ENCODE measurements around the gene INHBE.

Gene INHBE

DNA sequence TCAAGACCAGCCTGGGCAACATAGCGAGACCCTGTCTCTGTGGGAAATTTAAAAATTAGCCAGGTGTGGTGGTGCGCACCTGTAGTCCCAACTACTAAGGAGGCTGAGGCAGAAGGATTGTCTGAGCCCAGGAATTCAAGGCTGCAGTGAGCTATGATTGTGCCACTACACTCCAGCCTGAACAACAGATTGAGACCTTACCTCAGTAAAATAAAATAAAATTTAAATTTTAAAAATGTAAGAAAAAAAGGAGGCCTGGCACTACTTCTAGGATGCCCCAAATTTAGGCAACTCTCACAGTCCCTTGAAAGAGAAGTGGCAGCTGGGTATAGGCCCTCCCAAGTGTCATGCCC, 918 bp upstream of the INHBE start:
- Histone ChIP-seq H3K27me3 (ENCODE audit: insufficient read depth, low read depth) (no peaks in the 10 kb centered on the region), H4K20me1 (ENCODE audit: insufficient read depth) (no peaks in the 10 kb centered on the region), H3K9ac (peak overlapping the region; percentile 61; the same call in 1 of the 2 replicates), H3K4me3 (IDR thresholded peaks at IDR 0.05; ENCODE audit: insufficient read depth, low read depth, low read length) (no peak overlapping the region), H3K4me1 (ENCODE audit: low read depth, poor library complexity, severe bottlenecking) (peaks cover 64% of the 10 kb centered on the region), H2AFZ (ENCODE audit: low read depth) (peak overlapping the region; percentile 83), H3K27ac (peak overlapping the region; percentile 51), H3K79me2 (ENCODE audit: insufficient read depth, low read depth) (no peaks in the 10 kb centered on the region), H3K4me2 (peak overlapping the region; percentile 98), H3K36me3 (ENCODE audit: insufficient read depth) (no peaks in the 10 kb centered on the region)
- TF ChIP-seq, protein P1, sequence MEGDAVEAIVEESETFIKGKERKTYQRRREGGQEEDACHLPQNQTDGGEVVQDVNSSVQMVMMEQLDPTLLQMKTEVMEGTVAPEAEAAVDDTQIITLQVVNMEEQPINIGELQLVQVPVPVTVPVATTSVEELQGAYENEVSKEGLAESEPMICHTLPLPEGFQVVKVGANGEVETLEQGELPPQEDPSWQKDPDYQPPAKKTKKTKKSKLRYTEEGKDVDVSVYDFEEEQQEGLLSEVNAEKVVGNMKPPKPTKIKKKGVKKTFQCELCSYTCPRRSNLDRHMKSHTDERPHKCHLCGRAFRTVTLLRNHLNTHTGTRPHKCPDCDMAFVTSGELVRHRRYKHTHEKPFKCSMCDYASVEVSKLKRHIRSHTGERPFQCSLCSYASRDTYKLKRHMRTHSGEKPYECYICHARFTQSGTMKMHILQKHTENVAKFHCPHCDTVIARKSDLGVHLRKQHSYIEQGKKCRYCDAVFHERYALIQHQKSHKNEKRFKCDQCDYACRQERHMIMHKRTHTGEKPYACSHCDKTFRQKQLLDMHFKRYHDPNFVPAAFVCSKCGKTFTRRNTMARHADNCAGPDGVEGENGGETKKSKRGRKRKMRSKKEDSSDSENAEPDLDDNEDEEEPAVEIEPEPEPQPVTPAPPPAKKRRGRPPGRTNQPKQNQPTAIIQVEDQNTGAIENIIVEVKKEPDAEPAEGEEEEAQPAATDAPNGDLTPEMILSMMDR (conservative IDR thresholded peaks at IDR 0.05; ENCODE audit: low read depth, low read length), result no peak

DNA sequence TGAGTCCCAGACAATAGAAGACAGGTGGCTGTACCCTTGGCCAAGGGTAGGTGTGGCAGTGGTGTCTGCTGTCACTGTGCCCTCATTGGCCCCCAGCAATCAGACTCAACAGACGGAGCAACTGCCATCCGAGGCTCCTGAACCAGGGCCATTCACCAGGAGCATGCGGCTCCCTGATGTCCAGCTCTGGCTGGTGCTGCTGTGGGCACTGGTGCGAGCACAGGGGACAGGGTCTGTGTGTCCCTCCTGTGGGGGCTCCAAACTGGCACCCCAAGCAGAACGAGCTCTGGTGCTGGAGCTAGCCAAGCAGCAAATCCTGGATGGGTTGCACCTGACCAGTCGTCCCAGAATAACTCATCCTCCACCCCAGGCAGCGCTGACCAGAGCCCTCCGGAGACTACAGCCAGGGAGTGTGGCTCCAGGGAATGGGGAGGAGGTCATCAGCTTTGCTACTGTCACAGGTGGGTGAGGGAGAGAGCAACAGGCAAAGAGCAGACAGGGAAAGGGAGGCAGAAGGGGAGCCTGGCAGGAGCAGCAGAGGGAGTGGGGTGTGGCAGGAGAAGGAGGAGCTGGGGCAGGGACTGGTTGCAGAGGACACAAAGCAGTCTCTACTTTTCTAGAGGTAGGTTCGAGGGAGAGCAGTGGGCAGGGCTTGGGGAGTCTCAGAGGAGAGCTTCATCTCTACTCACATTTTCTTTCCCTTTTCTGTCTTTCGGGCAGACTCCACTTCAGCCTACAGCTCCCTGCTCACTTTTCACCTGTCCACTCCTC, 452 bp downstream of the INHBE start:
- Histone ChIP-seq H3K79me2 (ENCODE audit: insufficient read depth, low read depth) (no peaks in the 10 kb centered on the region), H3K27me3 (ENCODE audit: insufficient read depth, low read depth) (peaks cover 4% of the 10 kb centered on the region; the same call in 1 of the 2 replicates), H3K4me2 (peak overlapping the region; percentile 98), H3K36me3 (ENCODE audit: insufficient read depth) (no peaks in the 10 kb centered on the region), H4K20me1 (ENCODE audit: insufficient read depth) (no peaks in the 10 kb centered on the region), H3K4me1 (ENCODE audit: low read depth, poor library complexity, severe bottlenecking) (peaks cover 69% of the 10 kb centered on the region), H2AFZ (ENCODE audit: low read depth) (peak overlapping the region; percentile 83), H3K9ac (peak overlapping the region; percentile 61), H3K4me3 (IDR thresholded peaks at IDR 0.05; ENCODE audit: insufficient read depth, low read depth, low read length) (no peak overlapping the region), H3K27ac (peak overlapping the region; percentile 51; the same call in 1 of the 2 replicates)
- TF ChIP-seq, protein P1 (conservative IDR thresholded peaks at IDR 0.05; ENCODE audit: low read depth, low read length), result no peak

DNA sequence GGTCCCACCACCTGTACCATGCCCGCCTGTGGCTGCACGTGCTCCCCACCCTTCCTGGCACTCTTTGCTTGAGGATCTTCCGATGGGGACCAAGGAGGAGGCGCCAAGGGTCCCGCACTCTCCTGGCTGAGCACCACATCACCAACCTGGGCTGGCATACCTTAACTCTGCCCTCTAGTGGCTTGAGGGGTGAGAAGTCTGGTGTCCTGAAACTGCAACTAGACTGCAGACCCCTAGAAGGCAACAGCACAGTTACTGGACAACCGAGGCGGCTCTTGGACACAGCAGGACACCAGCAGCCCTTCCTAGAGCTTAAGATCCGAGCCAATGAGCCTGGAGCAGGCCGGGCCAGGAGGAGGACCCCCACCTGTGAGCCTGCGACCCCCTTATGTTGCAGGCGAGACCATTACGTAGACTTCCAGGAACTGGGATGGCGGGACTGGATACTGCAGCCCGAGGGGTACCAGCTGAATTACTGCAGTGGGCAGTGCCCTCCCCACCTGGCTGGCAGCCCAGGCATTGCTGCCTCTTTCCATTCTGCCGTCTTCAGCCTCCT, 1.1 kb downstream of the INHBE start:
- Histone ChIP-seq H3K79me2 (ENCODE audit: insufficient read depth, low read depth) (no peaks in the 10 kb centered on the region), H3K4me3 (IDR thresholded peaks at IDR 0.05; ENCODE audit: insufficient read depth, low read depth, low read length) (no peak overlapping the region), H3K9ac (peak overlapping the region; percentile 61; the same call in 1 of the 2 replicates), H3K36me3 (ENCODE audit: insufficient read depth) (no peaks in the 10 kb centered on the region), H3K27me3 (ENCODE audit: insufficient read depth, low read depth) (peaks cover 10% of the 10 kb centered on the region), H3K4me2 (peak overlapping the region; percentile 98), H3K4me1 (ENCODE audit: low read depth, poor library complexity, severe bottlenecking) (peaks cover 76% of the 10 kb centered on the region), H2AFZ (ENCODE audit: low read depth) (peak overlapping the region; percentile 83), H3K27ac (peak overlapping the region; percentile 51; the same call in 1 of the 2 replicates), H4K20me1 (ENCODE audit: insufficient read depth) (no peaks in the 10 kb centered on the region)
- TF ChIP-seq, protein P1 (conservative IDR thresholded peaks at IDR 0.05; ENCODE audit: low read depth, low read length), result peak; percentile 98

DNA sequence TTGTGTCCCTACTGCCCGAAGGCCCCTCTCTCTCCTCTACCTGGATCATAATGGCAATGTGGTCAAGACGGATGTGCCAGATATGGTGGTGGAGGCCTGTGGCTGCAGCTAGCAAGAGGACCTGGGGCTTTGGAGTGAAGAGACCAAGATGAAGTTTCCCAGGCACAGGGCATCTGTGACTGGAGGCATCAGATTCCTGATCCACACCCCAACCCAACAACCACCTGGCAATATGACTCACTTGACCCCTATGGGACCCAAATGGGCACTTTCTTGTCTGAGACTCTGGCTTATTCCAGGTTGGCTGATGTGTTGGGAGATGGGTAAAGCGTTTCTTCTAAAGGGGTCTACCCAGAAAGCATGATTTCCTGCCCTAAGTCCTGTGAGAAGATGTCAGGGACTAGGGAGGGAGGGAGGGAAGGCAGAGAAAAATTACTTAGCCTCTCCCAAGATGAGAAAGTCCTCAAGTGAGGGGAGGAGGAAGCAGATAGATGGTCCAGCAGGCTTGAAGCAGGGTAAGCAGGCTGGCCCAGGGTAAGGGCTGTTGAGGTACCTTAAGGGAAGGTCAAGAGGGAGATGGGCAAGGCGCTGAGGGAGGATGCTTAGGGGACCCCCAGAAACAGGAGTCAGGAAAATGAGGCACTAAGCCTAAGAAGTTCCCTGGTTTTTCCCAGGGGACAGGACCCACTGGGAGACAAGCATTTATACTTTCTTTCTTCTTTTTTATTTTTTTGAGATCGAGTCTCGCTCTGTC, 1.8 kb downstream of the INHBE start:
- H3K79me2 ChIP-seq (ENCODE audit: insufficient read depth, low read depth), result no peaks in the 10 kb centered on the region
- H3K9ac ChIP-seq, result no peak overlapping the region
- peaks cover 17% of the 10 kb centered on the region for H3K27me3 ChIP-seq (ENCODE audit: insufficient read depth, low read depth)
- peak overlapping the region; percentile 83; the same call in 1 of the 2 replicates for H2AFZ ChIP-seq (ENCODE audit: low read depth)
- peaks cover 76% of the 10 kb centered on the region for H3K4me1 ChIP-seq (ENCODE audit: low read depth, poor library complexity, severe bottlenecking)
- H3K36me3 ChIP-seq (ENCODE audit: insufficient read depth), result no peaks in the 10 kb centered on the region
- no peaks in the 10 kb centered on the region for H4K20me1 ChIP-seq (ENCODE audit: insufficient read depth)
- H3K27ac ChIP-seq, result no peak overlapping the region
- H3K4me2 ChIP-seq, result peak overlapping the region; percentile 98
- TF ChIP-seq, protein P1 (conservative IDR thresholded peaks at IDR 0.05; ENCODE audit: low read depth, low read length), result peak; percentile 23; the same call in 1 of the 2 replicates
- no peak overlapping the region for H3K4me3 ChIP-seq (IDR thresholded peaks at IDR 0.05; ENCODE audit: insufficient read depth, low read depth, low read length)
